CD4-positive, CD25-positive, alpha-beta regulatory T cell (primary cell): ENCODE results near the gene ITPKB. TPM values are rescaled to one million over a fixed set of nuclear protein-coding genes. Genes with fewer than 3 reads are reported as not detected.

Experiments
- ATAC-seq, 2 donors: fragments of 150-1000 bp; cut with Tn5 transposase; one replicate each; pipeline ENCODE4 v1.10.0; 2021; ENCODE audit warnings: low read depth in 2 of 2, moderate number of reproducible peaks in 2 of 2, moderate library complexity in 1 of 2
- DNase-seq, 3 donors: peaks; one replicate each; pipeline versions ENCODE4 v3.0.0 to v3.0.0-alpha.2; 2012 to 2022; ENCODE audit warnings: mixed read lengths in 1 of 3
- H3K27ac ChIP-seq: one replicate; pipeline ENCODE4 v1.7.0; 2013; ENCODE audit warnings: mild to moderate bottlenecking, low read length; ENCODE audit not compliant: insufficient read depth, poor library complexity, severe bottlenecking
- H3K27me3 ChIP-seq: one replicate; pipeline ENCODE4 v1.7.0; 2013; ENCODE audit warnings: low read length; ENCODE audit not compliant: control insufficient read depth, insufficient read depth
- H3K36me3 ChIP-seq: one replicate; pipeline ENCODE4 v1.7.0; 2013; ENCODE audit warnings: mild to moderate bottlenecking, low read length, moderate library complexity; ENCODE audit not compliant: control insufficient read depth, insufficient read depth
- H3K4me1 ChIP-seq: 2 replicates; pipeline ENCODE4 v1.7.0; 2013; ENCODE audit warnings: mild to moderate bottlenecking, low read length; ENCODE audit not compliant: insufficient read depth, control insufficient read depth, poor library complexity, severe bottlenecking
- H3K4me3 ChIP-seq: one replicate; pipeline ENCODE4 v1.7.0; 2013; ENCODE audit warnings: low read depth, mild to moderate bottlenecking, low read length, moderate library complexity
- H3K9me3 ChIP-seq, 2 experiments: 1 replicate in 1 of 2; 2 replicates in 1 of 2; pipeline ENCODE4 v1.7.0; 2013; ENCODE audit warnings: low read length in 2 of 2, mild to moderate bottlenecking in 1 of 2, moderate library complexity in 1 of 2; ENCODE audit not compliant: control insufficient read depth in 2 of 2
- H3K27ac Mint-ChIP-seq, 3 donors: one replicate each; pipeline ENCODE4 v1.8.0; 2020 to 2022; ENCODE audit warnings: mild to moderate bottlenecking in 3 of 3, mixed read lengths in 3 of 3, moderate library complexity in 2 of 3
- H3K27me3 Mint-ChIP-seq: one replicate; pipeline ENCODE4 v1.8.0; 2022; ENCODE audit warnings: mild to moderate bottlenecking, mixed read lengths
- H3K36me3 Mint-ChIP-seq: one replicate; pipeline ENCODE4 v1.8.0; 2020; ENCODE audit warnings: mixed read lengths
- H3K4me1 Mint-ChIP-seq, 4 donors: one replicate each; pipeline ENCODE4 v1.8.0; 2020 to 2022; ENCODE audit warnings: mixed read lengths in 4 of 4, mild to moderate bottlenecking in 1 of 4
- H3K4me3 Mint-ChIP-seq, 4 donors: one replicate each; pipeline ENCODE4 v1.8.0; 2020 to 2022; ENCODE audit warnings: mild to moderate bottlenecking in 4 of 4, mixed read lengths in 4 of 4, moderate library complexity in 3 of 4
- H3K9me3 Mint-ChIP-seq, 7 donors: one replicate each; pipeline ENCODE4 v1.8.0; 2020 to 2022; ENCODE audit warnings: mixed read lengths in 7 of 7, mild to moderate bottlenecking in 3 of 7, moderate library complexity in 2 of 7
- polyA plus RNA-seq, 4 donors: library from polyadenylated mRNA; unstranded; fragments of 300-500 nt; fragmentation: Illumina TruSeq; gene quantifications; one replicate each; pipeline ENCODE4 v1.2.3, GENCODE V29; 2021
- total RNA-seq: library from RNA; stranded (reverse); gene quantifications from one replicate; pipeline ENCODE4 v1.2.3, GENCODE V29; 2022

The ITPKB gene
- total and polyA plus RNA-seq, 5 donors from 2014 or later: 38.5 to 216 (median 48.0) TPM

GRCh38 chr1:226766565-226766964, 27.5 kb upstream of the ITPKB start:
- Mint-ChIP-seq H3K36me3 (peaks cover 3% of the 10 kb centered on the region), H3K27ac (no peak overlapping the region), H3K4me3 (no peak overlapping the region), H3K4me1 (peaks cover 6 to 25% (median 11%) of the 10 kb centered on the region in 4 donors), H3K27me3 (peaks cover 14% of the 10 kb centered on the region), H3K9me3 (peaks cover 0 to 6% (median 0%) of the 10 kb centered on the region in 7 donors)
- H3K4me1 ChIP-seq: no peaks in the 10 kb centered on the region
- no peaks in the 10 kb centered on the region for H3K9me3 ChIP-seq
- H3K27me3 ChIP-seq: peaks cover 3% of the 10 kb centered on the region
- H3K4me3 ChIP-seq: no peak overlapping the region
- no peaks in the 10 kb centered on the region for H3K36me3 ChIP-seq
- no peak for DNase-seq
- no peak for ATAC-seq
- H3K27ac ChIP-seq: no peak overlapping the region

- H3K9me3 ChIP-seq: no peaks in the 10 kb centered on the region
- peak in 1 of 3 donors; percentile 16 for DNase-seq
- peaks cover 0 to 6% (median 0%) of the 10 kb centered on the region in 7 donors for H3K9me3 Mint-ChIP-seq
- peaks cover 23% of the 10 kb centered on the region for H3K27me3 Mint-ChIP-seq
- H3K4me3 Mint-ChIP-seq: peak overlapping the region in 1 of 4 donors; percentile 12
- no peak overlapping the region for H3K27ac ChIP-seq
- H3K4me1 ChIP-seq: no peaks in the 10 kb centered on the region
- H3K36me3 ChIP-seq: no peaks in the 10 kb centered on the region
- H3K27me3 ChIP-seq: peaks cover 3% of the 10 kb centered on the region
- no peak overlapping the region for H3K4me3 ChIP-seq
- H3K4me1 Mint-ChIP-seq: peaks cover 6 to 25% (median 11%) of the 10 kb centered on the region in 4 donors
- peak overlapping the region in 2 of 3 donors; percentile 33 to 86 for H3K27ac Mint-ChIP-seq
- no peak for ATAC-seq
- peaks cover 3% of the 10 kb centered on the region for H3K36me3 Mint-ChIP-seq
Measured at GRCh38 chr1:226764533-226764932, 25.5 kb upstream of the ITPKB start.

- DNase-seq (no peak), ATAC-seq (no peak)
- Mint-ChIP-seq H3K27me3 (peaks cover 19% of the 10 kb centered on the region), H3K4me1 (peaks cover 6 to 25% (median 11%) of the 10 kb centered on the region in 4 donors), H3K36me3 (peaks cover 3% of the 10 kb centered on the region), H3K4me3 (no peak overlapping the region), H3K9me3 (peaks cover 0 to 6% (median 0%) of the 10 kb centered on the region in 7 donors), H3K27ac (no peak overlapping the region)
- H3K9me3 ChIP-seq: no peaks in the 10 kb centered on the region
- H3K4me1 ChIP-seq: no peaks in the 10 kb centered on the region
- H3K27me3 ChIP-seq: peaks cover 3% of the 10 kb centered on the region
- no peak overlapping the region for H3K27ac ChIP-seq
- H3K4me3 ChIP-seq: no peak overlapping the region
- H3K36me3 ChIP-seq: no peaks in the 10 kb centered on the region
Measured at GRCh38 chr1:226763905-226764264, 24.8 kb upstream of the ITPKB start.

- H3K4me1 ChIP-seq: no peaks in the 10 kb centered on the region
- no peak for DNase-seq
- no peak for ATAC-seq
- no peak overlapping the region for H3K27ac ChIP-seq
- H3K9me3 ChIP-seq: no peaks in the 10 kb centered on the region
- H3K4me3 ChIP-seq: no peak overlapping the region
- no peak overlapping the region for H3K4me3 Mint-ChIP-seq
- peaks cover 6 to 25% (median 11%) of the 10 kb centered on the region in 4 donors for H3K4me1 Mint-ChIP-seq
- H3K36me3 ChIP-seq: no peaks in the 10 kb centered on the region
- H3K27me3 ChIP-seq: peaks cover 3% of the 10 kb centered on the region
- H3K27me3 Mint-ChIP-seq: peaks cover 16% of the 10 kb centered on the region
- peaks cover 3% of the 10 kb centered on the region for H3K36me3 Mint-ChIP-seq
- peaks cover 0 to 6% (median 0%) of the 10 kb centered on the region in 7 donors for H3K9me3 Mint-ChIP-seq
- H3K27ac Mint-ChIP-seq: no peak overlapping the region
Measured at GRCh38 chr1:226762988-226763904, 24.2 kb upstream of the ITPKB start.

- Mint-ChIP-seq H3K27me3 (peaks cover 16% of the 10 kb centered on the region), H3K4me3 (no peak overlapping the region), H3K9me3 (peaks cover 0 to 6% (median 0%) of the 10 kb centered on the region in 7 donors), H3K4me1 (peaks cover 6 to 25% (median 11%) of the 10 kb centered on the region in 4 donors), H3K36me3 (peaks cover 3% of the 10 kb centered on the region), H3K27ac (no peak overlapping the region)
- Histone ChIP-seq H3K27ac (no peak overlapping the region), H3K9me3 (no peaks in the 10 kb centered on the region), H3K4me3 (no peak overlapping the region), H3K27me3 (peaks cover 3% of the 10 kb centered on the region), H3K4me1 (no peaks in the 10 kb centered on the region), H3K36me3 (no peaks in the 10 kb centered on the region)
- no peak for DNase-seq
- no peak for ATAC-seq
Measured at GRCh38 chr1:226762055-226762454, 23.0 kb upstream of the ITPKB start.

GRCh38 chr1:226761322-226761721, 22.2 kb upstream of the ITPKB start:
- H3K9me3 Mint-ChIP-seq: peaks cover 0 to 6% (median 0%) of the 10 kb centered on the region in 7 donors
- DNase-seq (no peak), ATAC-seq (no peak)
- H3K36me3 ChIP-seq: no peaks in the 10 kb centered on the region
- H3K9me3 ChIP-seq: no peaks in the 10 kb centered on the region
- no peak overlapping the region for H3K4me3 Mint-ChIP-seq
- peaks cover 6 to 25% (median 12%) of the 10 kb centered on the region in 4 donors for H3K4me1 Mint-ChIP-seq
- H3K27ac ChIP-seq: no peak overlapping the region
- H3K36me3 Mint-ChIP-seq: peaks cover 3% of the 10 kb centered on the region
- peaks cover 23% of the 10 kb centered on the region for H3K27me3 Mint-ChIP-seq
- no peaks in the 10 kb centered on the region for H3K4me1 ChIP-seq
- no peak overlapping the region for H3K4me3 ChIP-seq
- peaks cover 3% of the 10 kb centered on the region for H3K27me3 ChIP-seq
- H3K27ac Mint-ChIP-seq: no peak overlapping the region

GRCh38 chr1:226754793-226755533, 15.9 kb upstream of the ITPKB start:
- Mint-ChIP-seq H3K27me3 (peaks cover 9% of the 10 kb centered on the region), H3K4me3 (no peak overlapping the region), H3K9me3 (no peaks in the 10 kb centered on the region), H3K27ac (peak overlapping the region in 2 of 3 donors; percentile 59 to 76), H3K4me1 (peaks cover 0 to 17% (median 6%) of the 10 kb centered on the region in 4 donors), H3K36me3 (no peaks in the 10 kb centered on the region)
- Histone ChIP-seq H3K36me3 (no peaks in the 10 kb centered on the region), H3K9me3 (no peaks in the 10 kb centered on the region), H3K27ac (no peak overlapping the region), H3K4me1 (no peaks in the 10 kb centered on the region), H3K4me3 (no peak overlapping the region), H3K27me3 (no peaks in the 10 kb centered on the region)
- DNase-seq (no peak), ATAC-seq (no peak)
